Endothelial cell of umbilical vein (primary cell): Measurements from ENCODE around the gene DAB1. TPM values are rescaled to one million over a fixed set of nuclear protein-coding genes. Genes with fewer than 3 reads are reported as not detected.

Experiments used
- BruUV-seq: library from RNA; stranded (reverse); fragments of 400-500 nt; replicated peaks from 2 replicates; lab custom pipeline; 2021; lab: Mats Ljungman, UMichigan
- CTCF ChIA-PET: fragments of 300-600, 350-600 bp; sonication (Branson Sonifier 250); formaldehyde crosslinking; loops from one replicate; lab custom pipeline; 2021; ENCODE audit warnings: antibody characterized with exemption, inconsistent platforms; lab: Charles Lee
- POLR2A ChIA-PET: fragments of 300-600, 350-600 bp; sonication (Branson Sonifier 250); formaldehyde crosslinking; loops from one replicate; lab custom pipeline; 2021; ENCODE audit warnings: antibody characterized with exemption, inconsistent platforms; lab: Charles Lee
- DNase-seq: peaks from one replicate; pipeline ENCODE4 v3.0.0-alpha.2; 2011; ENCODE audit warnings: low read depth, low spot score
- FAIRE-seq: peaks from 2 replicates; lab custom pipeline; 2011; peaks lifted over from hg19 to GRCh38; lab: Jason Lieb, UNC
- H2AFZ ChIP-seq: 2 replicates; pipeline ENCODE4 v1.6.0; 2012; ENCODE audit warnings: low read depth, low read length, control low read depth, inconsistent platforms
- H3K27ac ChIP-seq: 2 replicates; pipeline ENCODE4 v1.5.1; 2011; ENCODE audit warnings: low read depth, mild to moderate bottlenecking, control low read depth, low read length, moderate library complexity; ENCODE audit not compliant: insufficient read depth
- H3K27me3 ChIP-seq, 2 experiments: 2 replicates each; pipeline versions ENCODE4 v1.6.0 to v1.6.1; 2011; ENCODE audit warnings: low read length in 2 of 2, mixed read lengths in 1 of 2; ENCODE audit not compliant: control insufficient read depth in 2 of 2, insufficient read depth in 2 of 2
- H3K36me3 ChIP-seq, 2 experiments: 2 replicates in 1 of 2; 3 replicates in 1 of 2; pipeline ENCODE4 v1.5.1; 2011; ENCODE audit warnings: low read length in 2 of 2, mild to moderate bottlenecking in 1 of 2, moderate library complexity in 1 of 2; ENCODE audit not compliant: control insufficient read depth in 2 of 2, insufficient read depth in 2 of 2; ENCODE audit errors: extremely low read depth in 1 of 2
- H3K4me1 ChIP-seq: 3 replicates; pipeline ENCODE4 v1.5.1; 2011; ENCODE audit warnings: mild to moderate bottlenecking, low read length; ENCODE audit not compliant: control insufficient read depth, insufficient read depth; ENCODE audit errors: extremely low read depth
- H3K4me2 ChIP-seq: 2 replicates; pipeline ENCODE4 v1.6.1; 2011; ENCODE audit warnings: low read length, control low read depth, mixed read lengths; ENCODE audit not compliant: insufficient read depth
- H3K4me3 ChIP-seq, 3 experiments: fragments of 200-600 bp in 1 of 3; sonication (generic), shearing (Covaris generic) in 1 of 3; replicated peaks in 1 of 3; 2 replicates each; pipeline ENCODE4 v1.5.1; 2011 to 2016; ENCODE audit warnings: control low read depth in 3 of 3, low read length in 3 of 3, mild to moderate bottlenecking in 2 of 3, inconsistent platforms in 1 of 3, low read depth in 1 of 3, moderate library complexity in 1 of 3; ENCODE audit not compliant: insufficient read depth in 1 of 3
- H3K79me2 ChIP-seq: 2 replicates; pipeline ENCODE4 v1.6.0; 2012; ENCODE audit warnings: low read length, inconsistent platforms; ENCODE audit not compliant: control insufficient read depth, insufficient read depth
- H3K9ac ChIP-seq: replicated peaks from 2 replicates; pipeline ENCODE3; 2011; ENCODE audit warnings: low read length, control low read depth; ENCODE audit not compliant: insufficient read depth; ENCODE audit errors: extremely low read depth
- H3K9me1 ChIP-seq: replicated peaks from 3 replicates; pipeline ENCODE4 v1.6.0; 2011; ENCODE audit warnings: mild to moderate bottlenecking, low read length; ENCODE audit not compliant: control insufficient read depth, insufficient read depth; ENCODE audit errors: extremely low read depth
- H3K9me3 ChIP-seq: replicated peaks from 2 replicates; pipeline ENCODE4 v1.5.1; 2012; ENCODE audit warnings: low read length, inconsistent platforms; ENCODE audit not compliant: control insufficient read depth, insufficient read depth
- H4K20me1 ChIP-seq: replicated peaks from 2 replicates; pipeline ENCODE3; 2011; ENCODE audit warnings: mild to moderate bottlenecking, low read length; ENCODE audit not compliant: control insufficient read depth, insufficient read depth; ENCODE audit errors: extremely low read depth
- CTCF ChIP-seq, 2 donors: IDR thresholded peaks; 1 replicate in 1 of 2; 2 replicates in 1 of 2; pipeline ENCODE4 v1.5.1; 2011; ENCODE audit warnings: low read length in 2 of 2, mild to moderate bottlenecking in 2 of 2, moderate library complexity in 2 of 2, control low read depth in 1 of 2, inconsistent platforms in 1 of 2, low read depth in 1 of 2; ENCODE audit not compliant: insufficient read depth in 1 of 2; ENCODE audit errors: extremely low read depth in 1 of 2
- EZH2 ChIP-seq: IDR thresholded peaks from 2 replicates; pipeline ENCODE4 v1.6.1; 2012; ENCODE audit warnings: borderline replicate concordance, low read depth, mild to moderate bottlenecking, moderate library complexity, low read length, inconsistent platforms; ENCODE audit not compliant: severe bottlenecking
- FOS ChIP-seq: IDR thresholded peaks from 2 replicates; pipeline ENCODE4 v1.6.1; 2011; ENCODE audit warnings: mild to moderate bottlenecking, low read length, moderate library complexity, borderline replicate concordance; ENCODE audit not compliant: insufficient read depth
- GATA2 ChIP-seq: IDR thresholded peaks from 2 replicates; pipeline ENCODE4 v1.7.0; 2011; ENCODE audit warnings: low read depth, mild to moderate bottlenecking, moderate library complexity, mixed read lengths, low read length; ENCODE audit not compliant: insufficient read length, insufficient read depth
- JUN ChIP-seq: IDR thresholded peaks from 2 replicates; pipeline ENCODE4 v1.6.1; 2011; ENCODE audit warnings: borderline replicate concordance, low read depth; ENCODE audit not compliant: insufficient read length, insufficient read depth
- MAX ChIP-seq: IDR thresholded peaks from 2 replicates; pipeline ENCODE4 v1.6.1; 2011; ENCODE audit not compliant: insufficient read depth, insufficient read length
- MYC ChIP-seq: IDR thresholded peaks from one replicate; pipeline ENCODE4 v1.6.1; 2011; ENCODE audit warnings: mild to moderate bottlenecking, low read depth, low read length
- POLR2A ChIP-seq: IDR thresholded peaks from 2 replicates; pipeline ENCODE4 v1.6.1; 2012; ENCODE audit warnings: low read depth, mild to moderate bottlenecking, control low read depth, low read length
- POLR2AphosphoS5 ChIP-seq: IDR thresholded peaks from 2 replicates; pipeline ENCODE4 v1.6.1; 2012; ENCODE audit warnings: low read depth, mild to moderate bottlenecking, control low read depth, low read length, moderate library complexity; ENCODE audit not compliant: insufficient read depth
- dilution Hi-C: fragments of 300-500 bp; cut with MboI; formaldehyde crosslinking; loops from one replicate; pipeline ENCODE4 v1.15.0; 2019; ENCODE audit warnings: low sequenced_read_pairs; ENCODE audit not compliant: extremely low pct_ligation_motif_present
- intact Hi-C: fragments of 100-400 bp; cut with micrococcal nuclease; formaldehyde crosslinking; loops from one replicate; pipeline ENCODE4 v1.10.0; 2022
- polyA plus RNA-seq, 4 experiments: library from polyadenylated mRNA; depleted of rRNA in 3 of 4; stranded (reverse) in 3 of 4; unstranded in 1 of 4; fragments of >200 nt; gene quantifications; 2 replicates each; pipeline versions ENCODE4 v1.2.1 to v1.2.3, GENCODE V29; 2011 to 2012; ENCODE audit warnings: missing spikeins in 1 of 4
- total RNA-seq: library from RNA; stranded (reverse); gene quantifications from 2 replicates; pipeline ENCODE4 v1.2.3, GENCODE V29; 2021

Gene DAB1
- total and polyA plus RNA-seq, 2 donors (not counting 3 experiments of a cell fraction or from before 2014, with no cell fraction given): not detected

GRCh38 chr1:57363165-57363564 lies 60.7 kb downstream of the DAB1 start:
- DNase-seq: no peak
- ChIA-PET CTCF (no interaction called here), POLR2A (no interaction called here)
- H2AFZ ChIP-seq: no peak overlapping the region
- no peaks in the 10 kb centered on the region for H3K36me3 ChIP-seq
- no peak overlapping the region for H3K4me2 ChIP-seq
- FAIRE-seq: no peak
- no peaks in the 10 kb centered on the region for H4K20me1 ChIP-seq
- no peaks in the 10 kb centered on the region for H3K27me3 ChIP-seq
- TF ChIP-seq CTCF (IDR thresholded peaks at IDR 0.05; ENCODE audit: extremely low read depth in 1 of 2, insufficient read depth in 1 of 2, low read depth in 1 of 2, low read length in 2 of 2) (no peak), POLR2AphosphoS5 (no peak), JUN (no peak), EZH2 (no peak), MYC (no peak), FOS (no peak), GATA2 (no peak), POLR2A (no peak), MAX (no peak)
- dilution Hi-C loops: no loop called here
- intact Hi-C loops: no loop called here
- no peak overlapping the region for H3K4me3 ChIP-seq
- no peaks in the 10 kb centered on the region for H3K79me2 ChIP-seq
- H3K27ac ChIP-seq: no peak overlapping the region
- peaks cover 3% of the 10 kb centered on the region for H3K9me3 ChIP-seq
- no peaks in the 10 kb centered on the region for H3K9me1 ChIP-seq
- no TSS peak for BruUV-seq
- H3K9ac ChIP-seq: no peak overlapping the region
- no peaks in the 10 kb centered on the region for H3K4me1 ChIP-seq
